SK-N-SH (cell line): ENCODE results near the gene OR2T10. TPM values are rescaled to one million over a fixed set of nuclear protein-coding genes. Genes with fewer than 3 reads are reported as not detected.

Experiments
- CTCF ChIA-PET: fragments of 300-600, 350-600 bp; formaldehyde crosslinking; extraction: SDS; loops from one replicate; lab custom pipeline; 2021; lab: Yijun Ruan, JAX
- POLR2A ChIA-PET: fragments of 350-600 bp; sonication (Branson Sonifier 250); formaldehyde crosslinking; extraction: SDS; loops from one replicate; lab custom pipeline; 2020; ENCODE audit warnings: antibody characterized with exemption, inconsistent platforms; lab: Yijun Ruan, JAX
- DNase-seq: peaks from one replicate; pipeline ENCODE4 v3.0.0; 2012
- H2AFZ ChIP-seq: fragments of 200-600 bp; sonication (generic); 2 replicates; pipeline ENCODE4 v1.8.1; 2016; ENCODE audit warnings: antibody characterized with exemption, mild to moderate bottlenecking, low read depth
- H3F3A ChIP-seq: fragments of 200-600 bp; sonication (generic); replicated peaks from 2 replicates; pipeline ENCODE3; 2016; ENCODE audit warnings: antibody characterized with exemption, mild to moderate bottlenecking; ENCODE audit not compliant: insufficient read depth
- H3K27ac ChIP-seq, 2 experiments: fragments of 200-500 bp in 1 of 2; fragments of 200-600 bp in 1 of 2; sonication (Bioruptor generic) in 1 of 2; sonication (generic), shearing (Covaris generic) in 1 of 2; 2 replicates each; pipeline versions ENCODE4 v1.5.1 to v1.6.1; 2014 to 2016; ENCODE audit warnings: low read depth in 2 of 2, inconsistent platforms in 1 of 2, low read length in 1 of 2, mild to moderate bottlenecking in 1 of 2, mixed read lengths in 1 of 2
- H3K27me3 ChIP-seq: fragments of 200-600 bp; sonication (generic), shearing (Covaris generic); 2 replicates; pipeline ENCODE4 v1.6.1; 2016; ENCODE audit warnings: mixed run types; ENCODE audit not compliant: insufficient read depth
- H3K36me3 ChIP-seq, 2 experiments: fragments of 200-500 bp in 1 of 2; fragments of 200-600 bp in 1 of 2; sonication (Bioruptor generic) in 1 of 2; sonication (generic) in 1 of 2; replicated peaks in 1 of 2; 2 replicates each; pipeline versions ENCODE3 to v1.5.1; 2014 to 2016; ENCODE audit warnings: low read length in 1 of 2, mild to moderate bottlenecking in 1 of 2; ENCODE audit not compliant: insufficient read depth in 2 of 2, control insufficient read depth in 1 of 2
- H3K4me1 ChIP-seq, 2 experiments: fragments of 200-500 bp in 1 of 2; fragments of 200-600 bp in 1 of 2; sonication (Bioruptor generic) in 1 of 2; sonication (generic), shearing (Covaris generic) in 1 of 2; 2 replicates each; pipeline versions ENCODE4 v1.5.1 to v1.6.1; 2014 to 2016; ENCODE audit warnings: low read depth in 1 of 2, low read length in 1 of 2, mixed run types in 1 of 2; ENCODE audit not compliant: insufficient read depth in 2 of 2, control insufficient read depth in 1 of 2
- H3K4me2 ChIP-seq: fragments of 200-600 bp; sonication (generic), shearing (Covaris generic); 2 replicates; pipeline ENCODE4 v1.6.1; 2017; ENCODE audit warnings: mixed run types
- H3K4me3 ChIP-seq, 2 experiments: fragments of 200-500 bp in 1 of 2; fragments of 200-600 bp in 1 of 2; sonication (Bioruptor generic) in 1 of 2; sonication (generic), shearing (Covaris generic) in 1 of 2; 2 replicates each; pipeline versions ENCODE4 v1.5.1 to v1.8.1; 2014 to 2016; ENCODE audit warnings: low read depth in 2 of 2, inconsistent platforms in 1 of 2, low read length in 1 of 2, mild to moderate bottlenecking in 1 of 2, mixed read lengths in 1 of 2, moderate library complexity in 1 of 2
- H3K79me2 ChIP-seq: fragments of 200-600 bp; sonication (generic); 2 replicates; pipeline ENCODE4 v1.8.1; 2017; ENCODE audit warnings: mild to moderate bottlenecking; ENCODE audit not compliant: insufficient read depth
- H3K9ac ChIP-seq: fragments of 200-600 bp; sonication (generic); 2 replicates; pipeline ENCODE4 v1.6.1; 2017; ENCODE audit warnings: mixed run types
- H3K9me2 ChIP-seq: fragments of 200-600 bp; sonication (generic); 2 replicates; pipeline ENCODE4 v1.6.1; 2017; ENCODE audit warnings: mixed run types
- H3K9me3 ChIP-seq: fragments of 200-600 bp; sonication (generic); 2 replicates; pipeline ENCODE4 v1.6.1; 2017; ENCODE audit warnings: mixed run types, mild to moderate bottlenecking, moderate library complexity
- H4K20me1 ChIP-seq: fragments of 200-600 bp; sonication (generic); 2 replicates; pipeline ENCODE4 v1.6.1; 2017; ENCODE audit warnings: mild to moderate bottlenecking, mixed run types; ENCODE audit not compliant: insufficient read depth
- CHD2 ChIP-seq: fragments of 150-350 bp; IDR thresholded peaks from 2 replicates; pipeline ENCODE4 v1.6.1; 2018; ENCODE audit warnings: low read length; ENCODE audit not compliant: partially characterized antibody
- ELF1 ChIP-seq: IDR thresholded peaks from 2 replicates; pipeline ENCODE4 v1.4.0; 2012
- FOXJ3 ChIP-seq: sonication (generic); formaldehyde crosslinking; IDR thresholded peaks from 2 replicates; pipeline ENCODE4 v1.5.1; 2020; ENCODE audit warnings: mild to moderate bottlenecking, missing genetic modification reagents
- JUND ChIP-seq: IDR thresholded peaks from 2 replicates; pipeline ENCODE4 v1.4.0; 2012
- MEF2A ChIP-seq: IDR thresholded peaks from 2 replicates; pipeline ENCODE4 v1.4.0; 2012; ENCODE audit warnings: low read depth, borderline replicate concordance
- MXI1 ChIP-seq: IDR thresholded peaks from 2 replicates; pipeline ENCODE4 v1.6.1; 2012; ENCODE audit warnings: mild to moderate bottlenecking, low read depth, low read length, improper control_type of control experiment
- POLR2AphosphoS5 ChIP-seq: IDR thresholded peaks from 2 replicates; pipeline ENCODE4 v1.6.1; 2012; ENCODE audit warnings: low read depth, low read length
- RAD21 ChIP-seq: IDR thresholded peaks from 2 replicates; pipeline ENCODE4 v1.6.1; 2012; ENCODE audit warnings: mild to moderate bottlenecking, low read length
- REST ChIP-seq: IDR thresholded peaks from 2 replicates; pipeline ENCODE4 v1.6.1; 2012; ENCODE audit warnings: mild to moderate bottlenecking, low read depth, low read length, moderate library complexity
- RFX5 ChIP-seq: IDR thresholded peaks from 2 replicates; pipeline ENCODE4 v1.6.1; 2012; ENCODE audit warnings: mild to moderate bottlenecking, improper control_type of control experiment, low read length
- TCF12 ChIP-seq: IDR thresholded peaks from 2 replicates; pipeline ENCODE4 v1.4.0; 2012
- USF1 ChIP-seq: IDR thresholded peaks from 2 replicates; pipeline ENCODE4 v1.4.0; 2012; ENCODE audit warnings: low read depth, borderline replicate concordance
- USF2 ChIP-seq: fragments of 150-350 bp; IDR thresholded peaks from 2 replicates; pipeline ENCODE4 v1.6.1; 2017; ENCODE audit warnings: antibody characterized with exemption, low read length, low read depth, borderline replicate concordance
- YY1 ChIP-seq: IDR thresholded peaks from 2 replicates; pipeline ENCODE4 v1.4.0; 2012; ENCODE audit warnings: low read depth, mild to moderate bottlenecking
- ZBTB33 ChIP-seq: IDR thresholded peaks from 2 replicates; pipeline ENCODE4 v1.4.0; 2012; ENCODE audit warnings: low read depth, borderline replicate concordance
- WGBS: methylation state at CpG from one replicate; pipeline ENCODE4 v1.1.6; 2017; ENCODE audit warnings: low lambda C conversion rate; 5-methylcytosine and 5-hydroxymethylcytosine counted together
- polyA plus RNA-seq, 3 experiments: library from polyadenylated mRNA; depleted of rRNA; stranded (reverse); fragments of >200 nt; gene quantifications; 2 replicates each; pipeline ENCODE4 v1.2.3, GENCODE V29; 2012
- TF ChIP-seq, protein P1 (sequence below): IDR thresholded peaks from 2 replicates; pipeline ENCODE4; 2012

The OR2T10 gene
- polyA plus RNA-seq, 1 of the 3 experiments (the other 2 are of a cell fraction) = not detected

DNA sequence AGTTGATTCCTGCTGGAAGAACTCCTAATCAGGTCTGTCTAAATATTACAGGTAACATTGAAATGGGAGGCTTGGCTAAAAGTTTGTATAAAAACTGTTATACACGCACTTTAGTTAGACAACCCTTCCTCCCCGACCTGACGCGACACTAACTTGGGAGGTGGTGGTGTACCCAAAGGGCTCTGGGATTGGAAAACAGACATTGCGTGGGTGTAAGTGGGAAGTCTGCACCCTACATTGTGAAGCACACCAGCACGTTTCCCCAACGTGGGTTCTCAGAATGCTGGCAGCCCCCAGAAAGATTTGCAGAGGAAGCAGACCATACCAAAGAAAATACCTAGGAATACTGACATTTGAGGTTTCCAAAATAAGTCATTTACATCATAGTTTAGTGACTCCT is 20.6 kb upstream of the OR2T10 start (continued):
- TF ChIP-seq ZBTB33 (no peak), RAD21 (no peak)
- TF ChIP-seq, protein P1, sequence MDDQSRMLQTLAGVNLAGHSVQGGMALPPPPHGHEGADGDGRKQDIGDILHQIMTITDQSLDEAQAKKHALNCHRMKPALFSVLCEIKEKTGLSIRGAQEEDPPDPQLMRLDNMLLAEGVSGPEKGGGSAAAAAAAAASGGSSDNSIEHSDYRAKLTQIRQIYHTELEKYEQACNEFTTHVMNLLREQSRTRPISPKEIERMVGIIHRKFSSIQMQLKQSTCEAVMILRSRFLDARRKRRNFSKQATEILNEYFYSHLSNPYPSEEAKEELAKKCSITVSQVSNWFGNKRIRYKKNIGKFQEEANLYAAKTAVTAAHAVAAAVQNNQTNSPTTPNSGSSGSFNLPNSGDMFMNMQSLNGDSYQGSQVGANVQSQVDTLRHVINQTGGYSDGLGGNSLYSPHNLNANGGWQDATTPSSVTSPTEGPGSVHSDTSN = no peak

- H3K27ac ChIP-seq = no peak overlapping the region
- POLR2A ChIA-PET = no interaction called here
- no peak overlapping the region for H2AFZ ChIP-seq
- TF ChIP-seq RFX5 = no peak
- no peak for TF ChIP-seq MXI1
- no peak for TF ChIP-seq TCF12
- no peak for TF ChIP-seq MEF2A
- TF ChIP-seq USF2 = no peak
- TF ChIP-seq FOXJ3 (CRISPR knock-in tag) = no peak
- TF ChIP-seq CHD2 = no peak
- no peak for TF ChIP-seq ELF1
- no peaks in the 10 kb centered on the region for H3F3A ChIP-seq
- no peak overlapping the region for H3K4me3 ChIP-seq
- H3K36me3 ChIP-seq = no peaks in the 10 kb centered on the region
- H4K20me1 ChIP-seq = no peaks in the 10 kb centered on the region
- H3K9ac ChIP-seq = no peak overlapping the region
- 3% methylated on average over 1 of the region's 1 CpG for WGBS
- H3K27me3 ChIP-seq = peaks cover 13% of the 10 kb centered on the region; the same call in 1 of the 2 replicates
- no peak for DNase-seq
- CTCF ChIA-PET = interaction anchor here (2.3 to 4.9 kb wide), 2 partner anchors 9 to 193 kb away, joined by 11 to 29 read pairs; no protein-coding TSS in a partner anchor
- no peaks in the 10 kb centered on the region for H3K79me2 ChIP-seq
- H3K4me1 ChIP-seq = no peaks in the 10 kb centered on the region
- no peaks in the 10 kb centered on the region for H3K9me2 ChIP-seq
- no peak overlapping the region for H3K4me2 ChIP-seq
- no peaks in the 10 kb centered on the region for H3K9me3 ChIP-seq
Measured at GRCh38 chr1:248613742-248614141, 16.2 kb upstream of the OR2T10 start.

GRCh38 chr1:248611883-248612414 is 14.4 kb upstream of the OR2T10 start:
- Histone ChIP-seq H3K79me2 (no peaks in the 10 kb centered on the region), H3K27ac (no peak overlapping the region), H3K9ac (no peak overlapping the region), H3K4me2 (no peak overlapping the region), H2AFZ (no peak overlapping the region), H3K9me2 (no peaks in the 10 kb centered on the region), H3K4me1 (no peaks in the 10 kb centered on the region), H4K20me1 (no peaks in the 10 kb centered on the region), H3K9me3 (no peaks in the 10 kb centered on the region), H3F3A (no peaks in the 10 kb centered on the region), H3K27me3 (peaks cover 9% of the 10 kb centered on the region; the same call in 1 of the 2 replicates), H3K36me3 (no peaks in the 10 kb centered on the region), H3K4me3 (no peak overlapping the region)
- POLR2A ChIA-PET = no interaction called here
- CTCF ChIA-PET = interaction anchor here (1.4 to 4.9 kb wide), 2 partner anchors 10 to 195 kb away, joined by 8 to 29 read pairs; no protein-coding TSS in a partner anchor
- WGBS = 0% methylated on average over 4 of the region's 4 CpGs
- DNase-seq = no peak
- TF ChIP-seq JUND (no peak), USF1 (no peak), YY1 (no peak), REST (no peak), RFX5 (no peak), POLR2AphosphoS5 (no peak), CHD2 (no peak)
- TF ChIP-seq, protein P1 = no peak
